CD14-positive monocyte (primary cell): ENCODE results near the gene DNAL1. TPM values are rescaled to one million over a fixed set of nuclear protein-coding genes. Genes with fewer than 3 reads are reported as not detected.

Experiments
- DNase-seq, 3 donors: peaks; one replicate each; pipeline ENCODE4 v3.0.0-alpha.2; 2011 to 2022
- H2AFZ ChIP-seq: 2 replicates; pipeline ENCODE4 v1.6.0; 2012; ENCODE audit warnings: mild to moderate bottlenecking, low read depth, low read length, inconsistent platforms; ENCODE audit not compliant: insufficient read depth, poor library complexity, severe bottlenecking
- H3K27ac ChIP-seq, 2 donors: 1 replicate in 1 of 2; 2 replicates in 1 of 2; pipeline ENCODE4 v1.5.1; 2012 to 2013; ENCODE audit warnings: low read length in 2 of 2, control low read depth in 1 of 2, inconsistent platforms in 1 of 2, low read depth in 1 of 2, mild to moderate bottlenecking in 1 of 2
- H3K27me3 ChIP-seq, 2 donors: one replicate each; pipeline versions ENCODE4 v1.6.0 to v1.6.1; 2011 to 2013; ENCODE audit warnings: low read length in 2 of 2; ENCODE audit not compliant: control insufficient read depth in 2 of 2, insufficient read depth in 2 of 2
- H3K36me3 ChIP-seq, 2 donors: replicated peaks in 1 of 2; 1 replicate in 1 of 2; 2 replicates in 1 of 2; pipeline versions ENCODE4 v1.5.1 to v1.6.1; 2012 to 2013; ENCODE audit warnings: low read length in 2 of 2, control low read depth in 1 of 2, inconsistent platforms in 1 of 2, mild to moderate bottlenecking in 1 of 2; ENCODE audit not compliant: insufficient read depth in 2 of 2, control insufficient read depth in 1 of 2
- H3K4me1 ChIP-seq, 2 donors: 1 replicate in 1 of 2; 2 replicates in 1 of 2; pipeline versions ENCODE4 v1.5.1 to v1.6.1; 2012 to 2013; ENCODE audit warnings: low read length in 2 of 2, control low read depth in 1 of 2, inconsistent platforms in 1 of 2, mild to moderate bottlenecking in 1 of 2, moderate library complexity in 1 of 2; ENCODE audit not compliant: insufficient read depth in 2 of 2, control insufficient read depth in 1 of 2
- H3K4me2 ChIP-seq: replicated peaks from 2 replicates; pipeline ENCODE3; 2012; ENCODE audit warnings: low read length, moderate library complexity, mild to moderate bottlenecking; ENCODE audit not compliant: poor library complexity, severe bottlenecking; ENCODE audit errors: extremely low read depth
- H3K4me3 ChIP-seq, 3 experiments: fragments of 200-600 bp in 1 of 3; sonication (generic) in 1 of 3; replicated peaks in 1 of 3; 1 replicate in 2 of 3; 2 replicates in 1 of 3; pipeline ENCODE4 v1.5.1; 2011 to 2013; ENCODE audit warnings: low read length in 3 of 3, mild to moderate bottlenecking in 3 of 3, control low read depth in 2 of 3, low read depth in 2 of 3, inconsistent platforms in 1 of 3, moderate library complexity in 1 of 3
- H3K79me2 ChIP-seq: 2 replicates; pipeline ENCODE4 v1.6.0; 2012; ENCODE audit warnings: mild to moderate bottlenecking, control low read depth, inconsistent platforms, low read length, moderate library complexity; ENCODE audit not compliant: insufficient read depth
- H3K9ac ChIP-seq: 2 replicates; pipeline ENCODE4 v1.6.0; 2017; ENCODE audit warnings: low read length, mild to moderate bottlenecking; ENCODE audit not compliant: insufficient read depth, poor library complexity, severe bottlenecking
- H3K9me3 ChIP-seq, 2 donors: replicated peaks in 1 of 2; 1 replicate in 1 of 2; 2 replicates in 1 of 2; pipeline versions ENCODE4 v1.5.1 to v1.6.1; 2012 to 2013; ENCODE audit warnings: low read length in 2 of 2, control low read depth in 1 of 2; ENCODE audit not compliant: control insufficient read depth in 1 of 2, insufficient read depth in 1 of 2
- H4K20me1 ChIP-seq: 2 replicates; pipeline ENCODE4 v1.6.0; 2012; ENCODE audit warnings: mild to moderate bottlenecking, low read length, control low read depth, moderate library complexity; ENCODE audit not compliant: insufficient read depth
- H3K27ac Mint-ChIP-seq, 7 donors: one replicate each; pipeline ENCODE4 v1.8.0; 2020; ENCODE audit warnings: mild to moderate bottlenecking in 7 of 7, mixed read lengths in 7 of 7, moderate library complexity in 6 of 7, inconsistent platforms in 2 of 7
- H3K27me3 Mint-ChIP-seq, 3 donors: one replicate each; pipeline ENCODE4 v1.8.0; 2021 to 2022; ENCODE audit warnings: low read depth in 3 of 3, mild to moderate bottlenecking in 3 of 3, mixed read lengths in 3 of 3, moderate library complexity in 3 of 3, inconsistent platforms in 1 of 3
- H3K36me3 Mint-ChIP-seq, 2 donors: one replicate each; pipeline ENCODE4 v1.8.0; 2020; ENCODE audit warnings: mixed read lengths in 2 of 2, inconsistent platforms in 1 of 2, mild to moderate bottlenecking in 1 of 2
- H3K4me1 Mint-ChIP-seq: one replicate; pipeline ENCODE4 v1.8.0; 2020; ENCODE audit warnings: mild to moderate bottlenecking, mixed read lengths
- H3K4me3 Mint-ChIP-seq, 2 donors: one replicate each; pipeline ENCODE4 v1.8.0; 2020; ENCODE audit warnings: mild to moderate bottlenecking in 2 of 2, mixed read lengths in 2 of 2, moderate library complexity in 1 of 2
- H3K9me3 Mint-ChIP-seq, 7 donors: one replicate each; pipeline ENCODE4 v1.8.0; 2020 to 2022; ENCODE audit warnings: mixed read lengths in 7 of 7, mild to moderate bottlenecking in 6 of 7, moderate library complexity in 6 of 7, inconsistent platforms in 2 of 7
- CTCF ChIP-seq: fragments of 200-600 bp; IDR thresholded peaks from one replicate; pipeline ENCODE4 v1.8.0; 2022; ENCODE audit warnings: antibody characterized with exemption, mild to moderate bottlenecking
- WGBS: methylation state at CpG from one replicate; pipeline ENCODE4 v1.1.5; 2013; ENCODE audit warnings: missing lambda C conversion rate; ENCODE audit not compliant: insufficient coverage; 5-methylcytosine and 5-hydroxymethylcytosine counted together
- intact Hi-C, 2 donors: fragments of 100-400 bp; cut with micrococcal nuclease; formaldehyde crosslinking; loops; one replicate each; pipeline versions ENCODE4 v1.15.0 to v1.15.1; 2023
- polyA plus RNA-seq, 3 donors: library from polyadenylated mRNA; depleted of rRNA in 1 of 3; unstranded in 2 of 3; stranded (reverse) in 1 of 3; fragments of 300-500 nt in 2 of 3; fragments of >200 nt in 1 of 3; fragmentation: Illumina TruSeq in 2 of 3; gene quantifications; 1 replicate in 2 of 3; 2 replicates in 1 of 3; pipeline ENCODE4 v1.2.3, GENCODE V29; 2012 to 2021

The DNAL1 gene
- polyA plus RNA-seq, 3 donors: 0.68 to 3.4 (median 2.0) TPM

DNA sequence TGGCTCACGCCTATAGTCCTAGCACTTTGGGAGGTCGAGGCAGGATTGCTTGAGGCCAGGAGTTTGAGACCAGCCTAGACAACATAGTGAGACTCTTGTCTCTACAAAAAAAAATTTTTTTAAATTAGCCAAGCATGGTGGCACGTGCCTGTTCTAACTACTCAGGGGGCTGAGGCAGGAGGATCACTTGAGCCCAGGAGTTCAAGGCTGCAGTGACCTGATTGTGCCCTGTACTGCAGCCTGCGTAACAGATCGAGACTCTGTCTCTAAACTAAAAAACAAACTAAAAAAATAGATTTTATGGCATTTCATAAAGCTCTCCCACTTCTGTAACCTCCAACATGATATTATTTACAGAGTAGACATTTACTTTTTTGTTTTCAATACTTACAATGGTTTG, 39.8 kb downstream of the DNAL1 start:
- no peaks in the 10 kb centered on the region for H3K27me3 ChIP-seq
- no peak overlapping the region for H3K9ac ChIP-seq
- no peaks in the 10 kb centered on the region for H3K36me3 ChIP-seq
- H3K27me3 Mint-ChIP-seq: no peaks in the 10 kb centered on the region
- no peak overlapping the region for H3K27ac ChIP-seq
- H3K27ac Mint-ChIP-seq: peak overlapping the region in 1 of 7 donors; percentile 61
- H3K79me2 ChIP-seq: no peaks in the 10 kb centered on the region
- H3K36me3 Mint-ChIP-seq: peaks cover 0 to 2% of the 10 kb centered on the region in 2 donors
- no peaks in the 10 kb centered on the region for H4K20me1 ChIP-seq
- H3K4me2 ChIP-seq: no peak overlapping the region
- H3K4me1 ChIP-seq: no peaks in the 10 kb centered on the region
- H3K4me3 ChIP-seq: no peak overlapping the region
- H2AFZ ChIP-seq: no peak overlapping the region
- peaks cover 0 to 5% (median 0%) of the 10 kb centered on the region in 7 donors for H3K9me3 Mint-ChIP-seq
- 75% methylated on average over 1 of the region's 5 CpGs for whole genome bisulfite sequencing
- no peaks in the 10 kb centered on the region for H3K9me3 ChIP-seq
- no peak for TF ChIP-seq CTCF
- intact Hi-C loops: no loop called here
- H3K4me3 Mint-ChIP-seq: no peak overlapping the region
- peaks cover 2% of the 10 kb centered on the region for H3K4me1 Mint-ChIP-seq
- no peak for DNase-seq

DNA sequence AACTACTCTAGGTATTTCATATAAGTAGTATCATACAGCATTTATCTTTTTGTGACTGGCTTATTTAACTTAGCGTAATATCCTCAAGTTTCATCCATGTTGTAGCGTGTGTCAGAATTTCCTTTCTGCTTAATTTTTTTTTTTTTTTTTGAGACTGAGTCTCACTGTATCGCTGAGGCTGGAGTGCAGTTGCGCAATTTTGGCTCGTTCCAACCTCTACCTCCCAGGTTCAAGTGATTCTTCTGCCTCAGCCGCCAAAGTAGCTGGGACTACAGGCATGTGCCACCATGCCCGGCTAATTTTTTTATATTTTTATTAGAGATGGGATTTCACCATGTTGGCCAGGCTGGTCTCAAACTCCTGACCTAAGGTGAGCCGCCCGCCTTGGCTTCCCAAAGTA, 40.5 kb downstream of the DNAL1 start:
- Histone ChIP-seq H4K20me1 (no peaks in the 10 kb centered on the region), H3K79me2 (no peaks in the 10 kb centered on the region), H3K36me3 (no peaks in the 10 kb centered on the region), H3K27ac (no peak overlapping the region), H3K4me1 (no peaks in the 10 kb centered on the region), H3K4me3 (no peak overlapping the region), H3K27me3 (no peaks in the 10 kb centered on the region), H3K4me2 (no peak overlapping the region), H2AFZ (no peak overlapping the region), H3K9me3 (no peaks in the 10 kb centered on the region), H3K9ac (no peak overlapping the region)
- Mint-ChIP-seq H3K36me3 (peaks cover 0 to 2% of the 10 kb centered on the region in 2 donors), H3K9me3 (peaks cover 0 to 5% (median 0%) of the 10 kb centered on the region in 7 donors), H3K4me1 (peaks cover 2% of the 10 kb centered on the region), H3K27ac (no peak overlapping the region), H3K27me3 (no peaks in the 10 kb centered on the region), H3K4me3 (no peak overlapping the region)
- DNase-seq: no peak
- intact Hi-C loops: no loop called here
- no CpG with 5 or more reads among the region's 9 CpGs for WGBS
- TF ChIP-seq CTCF: no peak
